Thymus (tissue), 11 donors: ENCODE data around the gene ATPAF1. TPM values are rescaled to one million over a fixed set of nuclear protein-coding genes. Genes with fewer than 3 reads are reported as not detected.
"Not testable (repeated sequence)": the region's sequence is repeated elsewhere in the genome, so short reads cannot be mapped to it uniquely, and the experiment has no call there.

Source experiments
- DNase-seq, 9 donors: peaks; one replicate each; pipeline ENCODE4 v3.0.0-alpha.2; 2013; ENCODE audit warnings: low spot score in 9 of 9, low read depth in 6 of 9, missing footprints in 1 of 9
- H3K27ac ChIP-seq, 2 donors: one replicate each; pipeline ENCODE4 v1.5.1; 2013; ENCODE audit warnings: control low read depth in 1 of 2, low read depth in 1 of 2, low read length in 1 of 2, mild to moderate bottlenecking in 1 of 2, moderate library complexity in 1 of 2
- H3K27me3 ChIP-seq, 2 donors: one replicate each; pipeline ENCODE4 v1.5.1; 2013; ENCODE audit warnings: low read length in 1 of 2; ENCODE audit not compliant: control insufficient read depth in 2 of 2, insufficient read depth in 1 of 2
- H3K36me3 ChIP-seq, 2 donors: one replicate each; pipeline ENCODE4 v1.5.1; 2013; ENCODE audit warnings: low read length in 1 of 2, mild to moderate bottlenecking in 1 of 2, moderate library complexity in 1 of 2; ENCODE audit not compliant: control insufficient read depth in 2 of 2, insufficient read depth in 2 of 2
- H3K4me1 ChIP-seq, 2 donors: one replicate each; pipeline ENCODE4 v1.5.1; 2013; ENCODE audit warnings: low read length in 2 of 2; ENCODE audit not compliant: control insufficient read depth in 2 of 2, insufficient read depth in 2 of 2
- H3K4me3 ChIP-seq, 2 donors: one replicate each; pipeline ENCODE4 v1.5.1; 2013; ENCODE audit warnings: low read length in 2 of 2, control low read depth in 1 of 2, mild to moderate bottlenecking in 1 of 2
- H3K9me3 ChIP-seq, 2 donors: one replicate each; pipeline ENCODE4 v1.5.1; 2013; ENCODE audit warnings: low read length in 1 of 2, mild to moderate bottlenecking in 1 of 2; ENCODE audit not compliant: control insufficient read depth in 2 of 2, insufficient read depth in 1 of 2
- WGBS: extraction: QIAGEN DNeasy Blood & Tissue Kit; methylation state at CpG from one replicate; pipeline ENCODE4 v1.1.7; 2013; 5-methylcytosine and 5-hydroxymethylcytosine counted together
- polyA plus RNA-seq: library from polyadenylated mRNA; stranded (reverse); fragments of 200-250 nt; gene quantifications from one replicate; pipeline ENCODE4 v1.2.3, GENCODE V29; 2013
- total RNA-seq: library from RNA; stranded (reverse); fragments of 120-200 nt; gene quantifications from one replicate; pipeline ENCODE4 v1.2.4, GENCODE V29; 2013
- donor health status: healthy.

The ATPAF1 gene
- total and polyA plus RNA-seq, 2 donors = 34.6 to 53.4 TPM

GRCh38 chr1:46657775-46658174 is 10.4 kb downstream of the ATPAF1 start:
- Histone ChIP-seq H3K27ac (no peak overlapping the region), H3K4me3 (no peak overlapping the region), H3K9me3 (no peaks in the 10 kb centered on the region), H3K4me1 (no peaks in the 10 kb centered on the region), H3K27me3 (no peaks in the 10 kb centered on the region), H3K36me3 (peaks cover 16 to 22% of the 10 kb centered on the region in 2 donors)
- DNase-seq = no peak
- WGBS = 65% methylated on average over 1 of the region's 1 CpG

DNA sequence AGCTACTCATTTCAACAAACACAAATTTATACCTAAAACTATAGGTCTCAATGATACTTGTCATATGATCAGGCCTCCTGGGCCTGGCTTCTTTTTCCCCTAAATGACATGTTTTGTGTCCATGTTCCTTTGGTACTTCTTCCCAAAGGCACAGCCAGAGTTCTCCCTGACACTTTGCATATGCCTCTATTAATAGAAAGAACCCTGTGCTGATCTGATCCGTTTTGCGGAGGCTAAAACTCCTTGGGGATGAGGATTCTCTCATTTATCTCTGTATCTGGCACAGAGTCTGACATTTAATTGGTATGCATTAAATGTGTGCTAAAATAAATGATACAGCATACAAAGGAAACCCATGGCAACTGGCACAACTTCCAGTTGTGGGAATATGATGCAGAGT is 11.5 kb downstream of the ATPAF1 start:
- Histone ChIP-seq H3K36me3 (peaks cover 20 to 29% of the 10 kb centered on the region in 2 donors), H3K4me3 (no peak overlapping the region), H3K4me1 (no peaks in the 10 kb centered on the region), H3K9me3 (no peaks in the 10 kb centered on the region), H3K27ac (no peak overlapping the region), H3K27me3 (no peaks in the 10 kb centered on the region)
- no peak for DNase-seq
- WGBS = 95% methylated on average over 2 of the region's 2 CpGs

DNA sequence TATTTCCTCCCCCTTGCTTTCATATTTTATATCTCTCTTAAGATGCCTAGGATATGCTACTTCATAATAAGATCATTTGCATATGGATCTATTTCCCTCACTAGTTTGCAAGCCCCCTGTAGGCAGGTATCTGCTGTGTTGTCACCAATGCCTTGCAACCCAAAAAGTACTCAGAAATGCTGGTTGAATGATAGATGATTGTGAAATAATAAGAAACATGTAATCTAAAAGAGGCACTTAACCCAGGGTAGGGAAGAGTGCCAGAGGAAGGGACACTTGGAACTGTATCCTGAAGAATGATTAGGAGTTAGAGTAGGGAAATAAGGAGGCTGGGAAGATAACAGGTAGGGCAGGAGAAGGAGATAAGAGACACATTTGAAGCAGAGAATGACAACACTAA is 12.3 kb downstream of the ATPAF1 start:
- no peak for DNase-seq
- no peaks in the 10 kb centered on the region for H3K4me1 ChIP-seq
- H3K9me3 ChIP-seq = no peaks in the 10 kb centered on the region
- peaks cover 20 to 29% of the 10 kb centered on the region in 2 donors for H3K36me3 ChIP-seq
- H3K27me3 ChIP-seq = no peaks in the 10 kb centered on the region
- no peak overlapping the region for H3K4me3 ChIP-seq
- no peak overlapping the region for H3K27ac ChIP-seq

DNA sequence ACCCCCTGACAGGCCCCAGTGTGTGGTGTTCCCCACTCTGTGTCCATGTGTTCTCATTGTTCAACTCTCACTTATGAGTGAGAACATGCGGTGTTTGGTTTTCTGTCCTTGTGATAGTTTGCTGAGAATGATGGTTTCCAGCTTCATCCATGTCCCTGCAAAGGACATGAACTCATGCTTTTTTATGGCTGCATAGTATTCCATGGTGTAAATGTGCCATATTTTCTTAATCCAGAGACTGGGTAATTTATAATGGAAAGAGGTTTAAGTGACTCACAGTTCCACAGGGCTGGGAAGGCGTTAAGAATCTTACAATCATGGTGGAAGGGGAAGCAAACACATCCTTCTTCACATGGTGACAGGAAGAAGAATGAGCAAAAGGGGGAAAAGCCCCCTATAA is 13.5 kb downstream of the ATPAF1 start:
- H3K36me3 ChIP-seq = peaks cover 26 to 40% of the 10 kb centered on the region in 2 donors
- 98% methylated on average over 2 of the region's 2 CpGs for WGBS
- not testable (repeated sequence) for H3K27ac ChIP-seq, H3K4me1 ChIP-seq, H3K4me3 ChIP-seq, H3K9me3 ChIP-seq, DNase-seq, H3K27me3 ChIP-seq

DNA sequence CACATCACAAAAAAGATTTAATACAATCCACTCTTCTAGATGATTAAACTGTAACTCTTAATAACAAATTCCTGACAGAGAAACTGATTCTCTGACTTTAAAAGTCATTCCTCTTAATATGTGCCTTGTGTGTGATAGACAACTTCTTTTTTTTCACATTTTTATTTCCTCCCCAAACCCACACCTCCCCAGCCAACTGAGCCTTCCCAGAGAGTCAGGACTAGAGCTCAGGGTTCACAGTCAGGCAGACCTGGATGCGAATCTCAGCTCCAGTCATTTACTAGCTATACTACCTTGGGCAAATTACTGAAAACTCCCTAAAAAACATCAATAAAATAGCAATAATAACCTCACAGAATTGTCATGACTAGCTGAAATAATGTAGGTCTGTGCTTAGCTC is 14.2 kb downstream of the ATPAF1 start:
- Histone ChIP-seq H3K4me1 (no peaks in the 10 kb centered on the region), H3K36me3 (peaks cover 29 to 40% of the 10 kb centered on the region in 2 donors), H3K9me3 (no peaks in the 10 kb centered on the region), H3K27me3 (no peaks in the 10 kb centered on the region), H3K27ac (no peak overlapping the region), H3K4me3 (no peak overlapping the region)
- DNase-seq = no peak
- WGBS = 98% methylated on average over 1 of the region's 1 CpG

- H3K9me3 ChIP-seq = peaks cover 0 to 1% of the 10 kb centered on the region in 2 donors
- peaks cover 29 to 39% of the 10 kb centered on the region in 2 donors for H3K36me3 ChIP-seq
- WGBS = 94% methylated on average over 2 of the region's 2 CpGs
- no peaks in the 10 kb centered on the region for H3K27me3 ChIP-seq
- no peak overlapping the region for H3K27ac ChIP-seq
- H3K4me1 ChIP-seq = no peaks in the 10 kb centered on the region
- no peak for DNase-seq
- no peak overlapping the region for H3K4me3 ChIP-seq
These were observed 14.7 kb downstream of the ATPAF1 start for GRCh38 chr1:46653405-46653958.

- no peaks in the 10 kb centered on the region for H3K4me1 ChIP-seq
- 72% methylated on average over 6 of the region's 6 CpGs for whole genome bisulfite sequencing
- no peaks in the 10 kb centered on the region for H3K27me3 ChIP-seq
- H3K27ac ChIP-seq = no peak overlapping the region
- H3K36me3 ChIP-seq = peaks cover 28 to 37% of the 10 kb centered on the region in 2 donors
- H3K9me3 ChIP-seq = peaks cover 0 to 7% of the 10 kb centered on the region in 2 donors
- no peak for DNase-seq
- H3K4me3 ChIP-seq = no peak overlapping the region
These were observed 15.7 kb downstream of the ATPAF1 start for GRCh38 chr1:46652321-46653100.

DNA sequence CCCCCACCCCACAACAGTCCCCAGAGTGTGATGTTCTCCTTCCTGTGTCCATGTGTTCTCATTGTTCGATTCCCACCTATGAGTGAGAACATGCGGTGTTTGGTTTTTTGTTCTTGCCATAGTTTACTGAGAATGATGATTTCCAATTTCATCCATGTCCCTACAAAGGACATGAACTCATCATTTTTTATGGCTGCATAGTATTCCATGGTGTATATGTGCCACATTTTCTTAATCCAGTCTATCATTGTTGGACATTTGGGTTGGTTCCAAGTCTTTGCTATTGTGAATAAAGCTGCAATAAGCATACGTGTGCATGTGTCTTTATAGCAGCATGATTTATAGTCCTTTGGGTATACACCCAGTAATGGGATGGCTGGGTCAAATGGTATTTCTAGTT is 17.0 kb downstream of the ATPAF1 start:
- 91% methylated on average over 3 of the region's 3 CpGs for WGBS
- peaks cover 24 to 38% of the 10 kb centered on the region in 2 donors for H3K36me3 ChIP-seq
- H3K27me3 ChIP-seq = not testable (repeated sequence)

DNA sequence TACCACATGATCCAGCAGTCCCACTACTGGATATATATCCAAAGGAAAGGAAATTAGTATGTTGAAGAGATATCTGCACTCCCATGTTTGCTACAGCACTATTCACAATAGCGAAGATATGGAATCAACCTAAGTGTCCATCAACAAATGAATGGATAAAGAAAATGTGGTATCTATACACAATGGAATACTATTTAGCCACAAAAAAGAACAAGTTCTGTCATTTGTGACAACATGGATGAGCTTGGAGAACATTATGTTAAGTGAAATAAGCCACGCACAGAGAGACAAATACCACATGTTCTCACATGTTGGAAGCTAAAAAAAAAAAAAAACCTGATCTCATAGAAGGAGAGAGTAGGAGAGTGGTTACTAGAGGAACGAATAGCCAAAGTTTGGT is 17.7 kb downstream of the ATPAF1 start:
- H3K36me3 ChIP-seq = peaks cover 24 to 33% of the 10 kb centered on the region in 2 donors
- H3K27ac ChIP-seq = no peak overlapping the region
- H3K9me3 ChIP-seq = peaks cover 0 to 7% of the 10 kb centered on the region in 2 donors
- H3K27me3 ChIP-seq = no peaks in the 10 kb centered on the region
- H3K4me1 ChIP-seq = no peaks in the 10 kb centered on the region
- no peak overlapping the region for H3K4me3 ChIP-seq
- DNase-seq = no peak
- WGBS = 71% methylated on average over 3 of the region's 3 CpGs

More for the DNA sequence above, 17.0 kb downstream of the ATPAF1 start:
- H3K4me1 ChIP-seq, H3K4me3 ChIP-seq, DNase-seq, H3K27ac ChIP-seq, H3K9me3 ChIP-seq: not testable (repeated sequence)
